Measurements from ENCODE around the gene ZBTB14.

The ZBTB14 gene

DNA sequence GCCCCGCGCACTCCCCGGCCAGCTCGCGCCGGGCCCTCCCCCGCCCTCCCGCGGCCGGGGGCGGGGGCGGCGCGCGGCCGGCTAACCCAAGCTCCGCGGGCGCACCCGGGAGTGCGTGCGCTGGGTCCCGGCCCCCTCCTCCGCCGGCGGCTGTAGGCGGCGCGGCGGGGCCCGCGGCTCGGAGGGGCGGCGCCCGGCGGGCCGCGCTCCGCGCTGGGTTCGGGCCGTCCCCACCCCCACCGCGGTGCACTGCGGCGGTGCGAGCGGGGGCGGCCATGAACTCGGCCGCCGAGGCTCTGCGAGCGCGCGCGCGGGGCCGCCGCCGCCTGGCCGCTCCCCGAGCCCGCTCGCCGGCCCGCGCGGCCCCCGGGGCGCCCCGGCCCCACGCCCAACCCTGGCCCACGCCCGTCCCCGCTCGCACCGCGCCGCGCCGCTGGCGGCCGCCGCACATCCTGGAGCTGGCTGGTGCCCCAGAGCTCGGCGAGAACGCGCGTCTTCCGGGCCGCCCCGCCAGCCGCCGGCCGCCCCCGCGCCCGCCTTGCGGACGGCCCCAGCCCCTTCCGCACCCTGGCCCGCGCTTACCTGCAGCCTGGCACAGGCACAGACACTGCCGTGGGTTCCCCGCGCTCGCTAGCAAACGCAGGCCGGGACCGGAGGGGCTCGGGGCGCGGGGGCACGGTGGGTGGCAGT is at the start of gene ZBTB14:
TSS of gene ZBTB14 (minus strand) at position 496 of the 690 bp plus-strand sequence. CDS start 2,480 bp downstream, outside the sequence.
- peak; percentile 31 to 49 (median 49) for DNase-seq (ENCODE audit: low read depth in 3 of 3)

GRCh38 chr18:5339202-5339834 is 43.8 kb upstream of the ZBTB14 start:
- no peak for DNase-seq (ENCODE audit: low read depth in 3 of 3)

DNA sequence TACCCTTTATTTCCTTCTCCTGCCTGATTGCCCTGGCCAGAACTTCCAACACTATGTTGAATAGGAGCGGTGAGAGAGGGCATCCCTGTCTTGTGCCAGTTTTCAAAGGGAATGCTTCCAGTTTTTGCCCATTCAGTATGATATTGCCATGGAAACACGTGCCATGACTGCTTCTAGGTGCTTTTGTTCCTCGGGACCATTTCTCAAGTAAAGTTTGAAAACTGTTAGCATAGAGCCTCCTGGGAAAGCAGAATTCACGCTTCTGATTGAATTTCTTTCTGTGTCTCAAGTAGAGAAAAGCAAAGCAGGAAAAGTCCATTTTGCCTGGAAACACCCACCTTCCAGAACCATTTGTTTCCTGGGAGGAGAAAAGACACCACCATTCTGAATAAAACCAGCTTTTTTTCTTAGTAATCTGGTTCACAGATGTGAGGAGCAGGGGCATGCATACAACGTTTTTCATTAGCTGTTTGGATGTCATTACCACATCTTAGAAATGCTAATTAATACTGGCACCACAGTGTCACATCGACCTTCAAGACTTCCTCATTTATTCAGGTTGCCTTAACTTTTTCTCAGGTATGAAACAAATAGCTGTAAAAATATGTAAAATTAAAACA is 39.0 kb upstream of the ZBTB14 start:
- DNase-seq (ENCODE audit: low read depth in 3 of 3) = no peak

GRCh38 chr18:5318061-5318700 is 22.7 kb upstream of the ZBTB14 start:
- no peak for DNase-seq (ENCODE audit: low read depth in 3 of 3)

- DNase-seq (ENCODE audit: low read depth in 3 of 3) = no peak
These were observed 21.7 kb upstream of the ZBTB14 start for GRCh38 chr18:5317186-5317585.

- no peak for DNase-seq (ENCODE audit: low read depth in 3 of 3)
These were observed 20.3 kb upstream of the ZBTB14 start for GRCh38 chr18:5315838-5316237.

DNA sequence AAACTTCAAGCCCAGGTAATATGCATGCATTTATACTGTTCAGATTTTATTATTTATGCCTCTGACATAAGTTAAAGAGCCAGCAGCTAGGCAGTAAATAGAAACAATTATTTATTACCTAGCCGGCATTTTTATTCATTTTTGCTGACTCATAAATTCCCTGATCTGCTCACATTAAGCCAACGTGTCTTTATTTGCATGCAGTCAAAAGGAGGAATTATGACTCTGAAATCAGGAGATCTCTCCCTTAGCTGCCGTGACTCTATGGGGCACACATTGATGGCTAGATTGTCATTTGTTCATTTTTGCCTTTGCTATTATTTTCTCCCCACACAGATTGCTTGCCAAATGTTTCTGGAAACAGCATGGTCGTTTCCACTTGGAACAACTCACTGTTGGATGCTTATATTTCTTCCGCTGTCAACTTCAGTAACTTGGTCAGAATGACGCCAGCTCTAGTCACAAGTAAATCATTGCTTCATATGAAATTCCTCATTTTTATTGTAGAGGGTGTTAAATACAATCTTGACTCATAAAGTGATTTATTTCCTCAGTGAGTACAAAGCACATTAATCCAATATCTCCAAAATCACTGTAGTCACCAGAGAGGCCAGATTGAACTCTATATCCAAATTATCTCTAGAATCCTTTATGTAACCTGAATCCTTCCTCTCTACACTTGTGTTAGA is 15.9 kb upstream of the ZBTB14 start:
- no peak for DNase-seq (ENCODE audit: low read depth in 3 of 3)

DNA sequence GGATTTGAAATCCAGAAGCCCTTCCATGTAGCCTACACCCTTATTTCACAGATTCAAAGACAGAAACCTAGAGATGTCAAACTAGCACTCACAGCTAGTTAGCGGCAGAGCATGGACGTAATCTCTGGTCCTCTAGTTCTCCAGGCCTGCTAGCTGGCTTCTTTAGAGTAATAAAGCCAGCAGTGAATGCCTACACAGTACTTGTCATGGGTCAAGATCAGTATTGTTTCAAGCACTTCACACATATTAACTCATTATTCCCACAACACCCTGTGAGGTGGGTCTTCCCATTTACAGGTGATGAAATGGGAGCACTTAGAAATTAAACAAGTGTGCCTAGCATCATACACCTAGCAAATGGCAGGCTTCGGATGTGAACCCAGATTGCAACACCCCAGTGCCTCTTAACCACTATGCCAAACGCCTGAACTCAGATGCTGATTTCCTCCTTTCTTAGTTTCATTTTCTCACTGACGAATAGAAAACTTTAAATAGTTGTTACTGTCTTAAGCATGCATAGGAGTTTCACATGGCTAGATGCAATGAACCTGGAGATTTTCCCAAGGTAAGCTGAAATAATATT is 14.5 kb upstream of the ZBTB14 start:
- DNase-seq (ENCODE audit: low read depth in 3 of 3) = no peak

GRCh38 chr18:5305835-5306234 is 10.3 kb upstream of the ZBTB14 start:
- no peak for DNase-seq (ENCODE audit: low read depth in 3 of 3)

DNA sequence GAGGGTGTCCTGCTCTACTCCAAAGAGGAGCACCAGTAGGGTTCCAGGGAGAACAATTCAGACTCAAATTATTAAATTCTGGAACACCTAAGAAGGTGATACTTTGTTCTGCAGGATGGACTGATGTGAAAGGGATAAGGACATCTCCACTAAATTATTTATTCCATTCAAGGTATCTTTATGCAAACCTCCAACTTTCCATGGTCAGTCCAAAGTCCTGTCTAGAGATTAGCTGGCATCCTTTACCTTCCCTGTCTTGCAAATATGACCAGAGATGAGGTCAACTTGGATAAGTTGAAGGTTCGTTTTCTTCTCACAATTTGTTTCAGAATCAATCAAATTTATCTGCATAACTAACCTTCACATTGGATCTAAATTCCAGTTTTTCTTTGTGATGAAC is 8.7 kb upstream of the ZBTB14 start:
- DNase-seq (ENCODE audit: low read depth in 3 of 3) = no peak

- no peak for DNase-seq (ENCODE audit: low read depth in 3 of 3)
These were observed 8.1 kb upstream of the ZBTB14 start for GRCh38 chr18:5303636-5304035.

GRCh38 chr18:5302606-5303005 is 7.1 kb upstream of the ZBTB14 start:
- no peak for DNase-seq (ENCODE audit: low read depth in 3 of 3)

- no peak for DNase-seq (ENCODE audit: low read depth in 3 of 3)
These were observed 5.0 kb upstream of the ZBTB14 start for GRCh38 chr18:5300476-5301010.

GRCh38 chr18:5298156-5298852 is 2.8 kb upstream of the ZBTB14 start:
- no peak for DNase-seq (ENCODE audit: low read depth in 3 of 3)

DNA sequence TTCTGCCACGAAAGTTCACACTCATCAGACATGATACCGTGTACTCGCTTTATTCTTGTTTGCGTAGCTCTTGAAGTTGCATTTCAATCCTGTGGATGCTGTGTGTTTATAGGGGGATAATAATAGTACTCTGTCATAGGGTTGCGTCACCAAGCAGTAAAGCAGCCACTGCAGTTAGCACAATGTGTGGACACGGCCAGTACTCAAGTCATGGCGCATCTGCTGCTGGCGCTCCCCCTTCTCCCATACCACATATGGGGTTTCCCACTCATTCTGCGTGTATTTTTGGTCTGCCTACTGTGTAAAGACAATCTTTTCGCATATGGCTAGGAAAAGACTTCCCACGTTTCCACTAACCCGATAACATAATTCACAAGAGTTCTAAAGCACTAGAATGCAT is 2.1 kb upstream of the ZBTB14 start:
- no peak for DNase-seq (ENCODE audit: low read depth in 3 of 3)

DNA sequence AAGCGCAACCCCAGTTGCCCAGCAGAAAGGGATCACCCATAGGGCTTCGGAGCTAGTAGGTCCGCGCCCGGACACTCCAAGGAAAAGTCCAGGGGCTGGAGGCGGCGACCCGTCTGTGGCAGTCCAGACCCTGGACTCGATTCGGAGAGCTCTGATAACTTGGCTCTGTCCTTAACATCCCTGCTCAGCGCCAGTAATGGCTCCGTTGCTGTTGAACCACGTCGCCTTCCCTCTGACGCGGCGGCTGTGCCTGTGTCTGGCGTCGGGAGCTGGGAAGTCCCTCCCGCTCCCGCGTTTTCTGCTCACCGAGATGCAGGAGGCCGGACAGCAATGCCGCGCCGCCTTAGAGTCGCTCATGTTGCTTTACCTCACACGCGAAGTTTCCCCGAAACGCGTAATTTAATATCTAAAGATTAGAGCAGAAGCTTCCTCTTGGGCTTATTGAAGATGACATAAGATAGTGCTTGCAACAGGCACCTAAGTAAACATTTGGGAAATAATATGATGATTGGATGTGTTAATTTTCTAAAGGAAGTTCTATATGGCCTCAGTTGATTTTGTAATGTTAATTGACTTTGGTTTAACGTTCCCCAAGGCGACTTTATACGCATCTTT is 1.3 kb upstream of the ZBTB14 start:
- peak; percentile 43 to 71 (median 45) for DNase-seq (ENCODE audit: low read depth in 3 of 3)

DNA sequence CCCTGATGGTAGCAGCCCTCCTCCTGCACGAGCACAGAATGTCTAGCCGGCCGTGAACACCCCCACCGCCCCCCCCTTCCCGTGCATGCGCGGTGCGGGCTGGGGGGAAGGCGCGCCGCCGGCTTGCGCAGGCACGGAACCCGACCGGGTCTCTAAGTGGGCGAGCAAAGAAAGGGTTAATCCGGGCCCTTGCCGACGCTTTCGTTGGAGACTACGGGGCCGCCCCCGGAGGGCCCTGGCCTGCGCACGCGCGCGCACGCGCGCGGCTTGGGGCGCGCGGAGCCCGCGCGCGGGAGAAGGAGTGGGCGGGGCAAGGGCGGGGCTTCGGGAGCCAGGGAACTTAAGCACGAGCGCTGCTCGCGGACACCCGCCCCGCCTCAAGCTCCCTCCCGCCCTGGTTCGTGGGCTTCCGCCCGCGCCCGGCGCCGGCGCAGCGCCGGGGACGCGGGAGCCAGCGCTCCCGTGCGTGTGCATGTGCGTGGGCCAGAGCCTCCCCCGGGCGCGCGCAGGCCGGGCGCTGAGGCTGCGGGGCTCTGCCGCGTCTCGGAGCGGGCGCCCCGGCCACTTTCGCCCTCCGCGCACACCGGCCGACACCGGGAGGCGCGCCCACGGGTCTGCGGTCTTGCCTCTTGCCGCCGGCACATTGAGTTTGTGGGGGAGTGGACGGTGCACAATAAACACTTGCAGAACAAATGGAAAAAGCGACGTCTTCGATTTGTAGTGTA is 617 bp upstream of the ZBTB14 start:
- DNase-seq (ENCODE audit: low read depth in 3 of 3) = peak; percentile 89 to 95 (median 92)

- DNase-seq (ENCODE audit: low read depth in 3 of 3) = peak; percentile 32 to 56 (median 41)
These were observed 882 bp downstream of the ZBTB14 start for GRCh38 chr18:5294457-5295230.

DNA sequence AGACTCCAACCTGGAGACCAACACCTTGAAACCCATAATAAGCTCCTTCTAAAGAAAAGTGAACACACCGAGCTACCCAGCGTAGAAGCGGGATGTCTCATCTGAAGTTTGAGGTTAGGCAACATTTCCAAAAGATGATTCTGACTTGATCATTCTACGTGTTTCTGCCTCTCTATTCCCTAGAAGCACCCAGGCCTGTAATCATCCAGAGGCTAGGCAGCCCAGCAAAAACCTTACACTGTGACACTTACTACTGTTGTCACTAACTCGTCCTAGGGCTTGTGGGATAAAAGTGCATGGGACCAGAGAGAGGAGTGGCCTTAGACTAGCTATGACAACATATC is 1.4 kb downstream of the ZBTB14 start:
- DNase-seq (ENCODE audit: low read depth in 3 of 3) = no peak
